ENCODE data around the gene RASAL2.
"Not testable (repeated sequence)": the region's sequence is repeated elsewhere in the genome, so short reads cannot be mapped to it uniquely, and the experiment has no call there.

Gene RASAL2

DNA sequence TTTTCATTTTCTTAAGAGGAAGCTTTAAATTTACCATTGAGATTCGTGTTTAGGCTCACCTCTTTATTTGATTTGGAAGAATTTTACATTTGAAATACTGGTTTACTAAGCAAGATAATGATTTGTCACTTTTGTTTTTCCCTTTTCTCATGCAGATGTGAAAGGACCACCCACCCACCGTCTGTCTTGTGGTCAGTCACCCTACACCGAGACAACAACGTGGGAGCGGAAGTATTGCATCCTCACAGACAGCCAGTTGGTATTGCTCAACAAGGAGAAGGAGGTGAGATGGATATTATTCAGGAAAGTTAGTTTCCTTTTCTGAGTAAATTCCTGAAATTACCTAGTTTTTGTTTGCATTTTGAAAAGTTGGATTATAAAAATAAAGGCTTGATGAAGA is 189.5 kb downstream of the RASAL2 start:
- DNase-seq (ENCODE audit: low read depth) = no peak

DNA sequence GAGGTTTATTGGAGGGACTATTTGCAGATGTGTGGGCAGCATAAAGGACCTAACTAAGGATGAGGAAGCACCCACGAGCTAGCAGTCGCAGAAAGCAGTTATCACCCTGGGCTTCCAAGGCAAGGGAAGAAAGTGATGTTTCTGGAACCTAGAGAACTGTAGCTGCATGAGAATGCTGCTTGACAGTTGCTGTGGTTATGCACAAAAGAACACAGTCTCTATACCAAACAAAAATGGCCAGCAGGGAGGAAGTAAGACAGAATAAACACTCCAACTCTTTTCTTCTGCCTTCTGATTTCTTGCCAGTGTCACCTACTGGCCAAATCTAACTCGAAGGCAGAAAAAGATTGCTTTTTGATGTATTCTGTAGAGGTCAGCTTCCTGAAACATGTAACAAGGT is 190.2 kb downstream of the RASAL2 start:
- no peak for DNase-seq (ENCODE audit: low read depth)

- DNase-seq (ENCODE audit: low read depth) = no peak
These were observed 197.3 kb downstream of the RASAL2 start for GRCh38 chr1:178291166-178291565.

DNA sequence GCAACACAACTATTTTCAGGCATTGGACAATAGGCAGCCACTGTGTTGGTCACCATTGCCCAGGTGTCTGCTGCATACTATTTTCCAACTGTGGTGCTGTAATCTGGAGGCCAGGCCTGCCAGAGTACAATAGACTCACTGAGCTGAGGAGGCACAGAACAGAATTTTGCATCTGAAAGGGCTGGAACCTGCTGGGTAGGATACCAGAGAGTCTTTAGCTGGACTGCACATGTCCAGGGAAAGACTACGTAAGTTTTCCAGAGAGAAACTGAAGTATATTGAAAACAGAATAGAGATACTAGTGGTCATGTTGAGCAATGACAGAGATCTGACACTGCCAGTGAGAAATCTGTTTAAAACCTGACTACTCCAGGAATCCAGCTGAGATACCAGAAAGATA is 200.8 kb downstream of the RASAL2 start:
- DNase-seq (ENCODE audit: low read depth) = no peak

DNA sequence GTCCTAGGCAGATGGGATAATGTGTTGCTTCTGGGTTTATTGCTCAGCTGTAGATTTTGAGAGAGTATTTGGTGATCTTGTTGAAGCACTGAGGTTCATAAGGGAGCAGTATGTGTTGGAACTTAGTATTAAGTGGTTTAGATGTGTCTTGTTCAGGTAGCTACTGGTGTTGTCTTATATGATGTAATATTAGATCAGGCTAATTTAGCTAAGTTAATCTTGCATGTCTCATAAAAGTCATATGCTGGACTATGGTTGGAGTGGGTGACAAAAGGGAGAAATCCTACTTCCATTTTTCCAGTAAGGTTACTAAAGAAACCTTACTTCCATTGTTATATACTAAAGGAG is 206.4 kb downstream of the RASAL2 start:
- no peak for DNase-seq (ENCODE audit: low read depth)

DNA sequence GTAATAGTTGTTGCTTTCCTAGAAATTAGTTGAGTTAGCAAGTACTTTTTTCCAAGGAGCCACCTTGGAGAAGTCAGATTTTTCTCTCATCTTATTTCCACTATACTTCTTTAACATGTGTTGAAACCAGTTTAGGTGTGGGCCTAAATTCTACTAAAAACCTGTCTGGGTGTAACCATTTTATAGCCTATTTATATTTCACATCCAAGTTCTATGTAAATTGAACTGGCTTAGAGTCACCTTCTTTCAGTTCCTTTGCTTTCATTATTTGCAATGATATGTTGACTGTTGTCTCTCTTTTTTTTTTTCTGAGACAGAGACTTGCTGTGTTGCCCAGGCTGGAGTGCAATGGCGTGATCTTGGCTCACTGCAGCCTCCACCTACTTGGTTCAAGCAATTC is 207.2 kb downstream of the RASAL2 start:
- no peak for DNase-seq (ENCODE audit: low read depth)

DNA sequence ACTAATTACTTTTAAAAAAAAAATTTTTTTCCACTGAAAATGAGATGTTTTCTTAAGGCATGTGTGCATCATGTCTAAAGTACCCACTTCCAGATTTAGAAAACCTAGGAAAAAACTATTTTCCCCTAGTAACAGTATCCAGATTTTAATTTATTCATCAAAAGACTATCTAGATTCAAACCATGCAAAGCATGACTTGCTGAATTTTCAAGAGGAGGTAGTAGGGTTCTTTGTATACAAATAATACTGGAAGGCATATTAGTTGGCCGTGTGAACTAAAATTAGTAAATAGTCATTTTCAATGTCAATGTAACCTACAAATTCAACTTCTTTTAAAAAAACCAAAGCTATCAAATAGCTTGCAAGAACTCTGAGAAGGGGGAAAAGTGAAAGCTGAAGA is 213.4 kb downstream of the RASAL2 start:
- DNase-seq (ENCODE audit: low read depth) = no peak

GRCh38 chr1:178308438-178308837 is 214.5 kb downstream of the RASAL2 start:
- DNase-seq (ENCODE audit: low read depth) = no peak

GRCh38 chr1:178310685-178311105 is 216.8 kb downstream of the RASAL2 start:
- peak; percentile 62 for DNase-seq (ENCODE audit: low read depth)

- DNase-seq (ENCODE audit: low read depth) = no peak
These were observed 217.3 kb downstream of the RASAL2 start for GRCh38 chr1:178311164-178311563.

DNA sequence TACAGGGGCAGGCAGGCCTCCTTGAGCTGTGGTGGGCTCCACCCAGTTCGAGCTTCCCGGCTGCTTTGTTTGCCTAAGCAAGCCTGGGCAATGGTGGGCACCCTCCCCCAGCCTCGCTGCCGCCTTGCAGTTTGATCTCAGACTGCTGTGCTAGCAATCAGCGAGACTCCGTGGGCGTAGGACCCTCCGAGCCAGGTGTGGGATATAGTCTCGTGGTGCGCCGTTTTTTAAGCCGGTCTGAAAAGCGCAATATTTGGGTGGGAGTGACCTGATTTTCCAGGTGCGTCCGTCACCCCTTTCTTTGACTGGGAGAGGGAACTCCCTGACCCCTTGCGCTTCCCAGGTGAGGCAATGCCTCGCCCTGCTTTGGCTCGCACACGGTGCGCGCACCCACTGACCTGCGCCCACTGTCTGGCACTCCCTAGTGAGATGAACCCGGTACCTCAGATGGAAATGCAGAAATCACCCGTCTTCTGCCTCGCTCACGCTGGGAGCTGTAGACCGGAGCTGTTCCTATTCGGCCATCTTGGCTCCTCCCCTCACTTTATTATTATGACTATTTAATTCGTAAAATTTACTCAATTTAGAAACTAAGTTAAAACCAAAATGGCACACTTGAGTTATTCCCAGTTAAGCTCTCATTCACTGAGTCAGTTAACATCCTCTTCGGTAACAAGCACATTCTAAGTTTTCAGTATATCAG is 226.5 kb downstream of the RASAL2 start:
- not testable (repeated sequence) for DNase-seq (ENCODE audit: low read depth)

GRCh38 chr1:178323067-178323466 is 229.2 kb downstream of the RASAL2 start:
- no peak for DNase-seq (ENCODE audit: low read depth)

DNA sequence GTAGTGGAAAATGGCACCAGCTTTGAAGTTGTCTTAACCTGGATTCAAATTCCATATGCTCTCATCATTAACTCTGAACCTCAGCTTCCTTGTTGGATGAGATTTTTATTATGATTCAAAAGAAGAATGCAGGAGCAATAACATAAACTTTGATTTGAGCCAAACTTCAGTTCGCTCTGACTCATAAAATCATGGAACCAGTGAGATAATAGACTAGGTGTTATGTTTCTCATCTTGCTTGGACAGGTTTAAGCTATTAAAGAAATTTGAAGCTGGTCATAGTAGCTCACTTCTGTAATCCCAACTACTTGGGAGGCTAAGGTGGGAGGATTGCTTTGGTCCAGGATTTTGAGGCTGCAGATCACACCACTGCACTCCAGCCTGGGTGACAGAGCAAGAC is 230.1 kb downstream of the RASAL2 start:
- no peak for DNase-seq (ENCODE audit: low read depth)

GRCh38 chr1:178328728-178329127 is 234.8 kb downstream of the RASAL2 start:
- DNase-seq (ENCODE audit: low read depth) = no peak

DNA sequence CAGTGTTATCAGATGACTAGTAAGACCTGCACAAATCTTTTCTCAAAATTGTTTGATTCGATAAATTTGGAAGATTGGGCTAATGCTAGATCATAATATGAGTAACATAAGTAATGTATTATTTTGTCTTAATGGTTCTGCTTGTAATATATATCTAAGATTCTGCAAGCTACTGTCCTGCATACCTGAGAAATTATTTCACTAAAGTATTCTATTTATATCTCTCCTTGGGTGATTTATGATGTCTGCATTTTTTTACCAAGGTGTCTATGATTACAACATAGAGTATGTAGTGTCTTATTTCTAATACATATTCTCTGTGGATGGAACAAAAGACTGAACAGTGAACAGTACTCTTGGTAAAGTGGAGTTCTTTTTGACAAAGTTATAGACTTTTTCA is 236.2 kb downstream of the RASAL2 start:
- no peak for DNase-seq (ENCODE audit: low read depth)

- DNase-seq (ENCODE audit: low read depth) = no peak
These were observed 237.1 kb downstream of the RASAL2 start for GRCh38 chr1:178330848-178331497.

- no peak for DNase-seq (ENCODE audit: low read depth)
These were observed 241.5 kb downstream of the RASAL2 start for GRCh38 chr1:178335426-178335825.

DNA sequence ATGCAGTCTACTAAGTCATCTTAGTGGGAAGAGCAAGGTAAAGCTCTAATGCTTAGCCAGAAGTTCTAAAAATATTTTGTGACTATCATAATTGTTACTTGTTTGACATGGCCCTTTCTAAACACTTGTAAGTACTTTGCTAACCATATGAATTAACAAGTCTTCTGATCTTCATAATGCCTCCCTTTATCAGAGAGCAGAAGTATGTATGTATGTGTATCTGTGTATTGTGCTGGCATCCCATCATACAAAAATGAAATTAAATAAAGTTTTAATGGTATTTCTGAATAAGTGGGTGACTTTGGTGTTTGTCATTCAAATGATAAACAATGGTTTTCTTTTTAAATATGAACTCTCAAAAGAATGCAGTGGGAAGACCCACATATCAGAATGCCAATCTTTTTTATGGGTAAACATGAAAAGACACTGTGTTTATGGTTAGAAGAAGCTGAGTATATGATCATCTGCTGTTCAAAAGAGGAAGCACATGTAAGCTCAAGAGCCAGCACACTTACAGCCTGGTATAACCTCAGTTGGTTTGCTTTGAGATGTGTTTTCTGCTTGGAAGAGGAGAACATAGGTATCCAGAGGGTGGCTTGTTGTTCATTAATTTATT is 243.3 kb downstream of the RASAL2 start:
- DNase-seq (ENCODE audit: low read depth) = no peak

DNA sequence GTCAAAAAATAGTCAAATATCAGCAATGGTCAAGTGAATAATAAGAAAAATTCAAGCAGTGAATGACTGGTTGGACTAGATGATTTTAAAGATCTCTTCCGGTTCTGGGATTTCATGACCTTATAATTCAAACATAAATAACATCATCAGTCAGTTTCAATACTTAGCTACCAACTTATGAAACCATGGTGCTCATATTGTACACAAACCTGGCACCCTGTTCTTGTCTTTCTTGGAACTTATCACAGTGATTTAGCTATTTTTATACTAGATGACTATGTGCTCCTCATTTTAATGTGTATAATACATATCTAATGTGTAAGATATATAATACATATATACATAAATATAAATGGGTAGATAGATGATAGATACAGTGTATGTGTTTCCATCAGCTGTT is 245.9 kb downstream of the RASAL2 start:
- no peak for DNase-seq (ENCODE audit: low read depth)

DNA sequence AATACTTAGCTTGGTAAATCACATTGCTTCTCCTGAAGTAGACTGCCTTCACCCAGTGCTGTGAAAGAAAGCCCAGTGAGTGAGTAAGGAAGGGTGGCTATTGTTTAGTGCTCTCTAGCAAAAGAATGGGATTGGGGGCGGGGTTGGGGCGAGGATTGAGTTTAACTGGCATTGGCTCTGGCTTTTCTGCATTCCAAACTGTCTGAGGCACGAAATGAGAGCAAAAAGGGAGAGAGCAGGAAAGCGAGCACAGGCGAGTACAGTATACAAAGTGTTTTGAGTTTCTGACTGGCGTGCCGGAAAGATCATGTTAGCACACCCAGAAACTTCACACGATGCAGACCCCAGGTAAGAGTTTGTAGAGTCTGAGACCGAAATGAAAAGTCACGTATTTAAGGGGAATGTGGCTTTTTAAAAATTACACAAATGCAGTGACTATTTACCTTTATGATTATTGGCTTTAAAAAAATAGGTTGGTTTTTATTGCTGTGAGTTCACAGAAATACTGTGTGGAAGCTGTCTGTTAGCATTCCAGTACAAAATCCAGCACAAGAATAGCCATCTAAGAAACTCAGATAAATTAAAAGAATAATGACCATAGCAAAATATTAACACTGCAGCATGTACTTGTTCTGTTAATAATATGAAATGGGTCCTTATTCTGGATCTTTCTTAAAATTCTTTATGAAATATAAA is 247.5 kb downstream of the RASAL2 start:
- peak; percentile 80 for DNase-seq (ENCODE audit: low read depth)

DNA sequence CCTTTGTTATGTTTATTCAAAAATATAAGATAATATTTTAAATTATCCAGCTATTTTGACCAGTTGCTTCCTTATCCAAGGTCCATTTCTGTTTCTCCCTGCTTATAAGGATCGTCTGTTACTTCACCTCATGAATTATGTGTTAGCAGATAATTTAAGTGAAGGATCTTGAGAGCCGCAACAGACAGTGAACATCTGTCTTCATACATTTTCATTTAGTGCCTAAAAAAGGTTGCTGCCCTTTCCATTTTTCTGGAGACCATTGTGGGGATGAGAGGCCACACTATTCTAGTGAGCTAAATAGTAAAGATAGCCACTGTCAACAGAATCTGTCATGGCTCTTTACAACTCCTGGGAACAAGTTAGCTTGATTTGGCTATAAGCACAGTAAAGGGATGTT is 248.8 kb downstream of the RASAL2 start:
- no peak for DNase-seq (ENCODE audit: low read depth)

DNA sequence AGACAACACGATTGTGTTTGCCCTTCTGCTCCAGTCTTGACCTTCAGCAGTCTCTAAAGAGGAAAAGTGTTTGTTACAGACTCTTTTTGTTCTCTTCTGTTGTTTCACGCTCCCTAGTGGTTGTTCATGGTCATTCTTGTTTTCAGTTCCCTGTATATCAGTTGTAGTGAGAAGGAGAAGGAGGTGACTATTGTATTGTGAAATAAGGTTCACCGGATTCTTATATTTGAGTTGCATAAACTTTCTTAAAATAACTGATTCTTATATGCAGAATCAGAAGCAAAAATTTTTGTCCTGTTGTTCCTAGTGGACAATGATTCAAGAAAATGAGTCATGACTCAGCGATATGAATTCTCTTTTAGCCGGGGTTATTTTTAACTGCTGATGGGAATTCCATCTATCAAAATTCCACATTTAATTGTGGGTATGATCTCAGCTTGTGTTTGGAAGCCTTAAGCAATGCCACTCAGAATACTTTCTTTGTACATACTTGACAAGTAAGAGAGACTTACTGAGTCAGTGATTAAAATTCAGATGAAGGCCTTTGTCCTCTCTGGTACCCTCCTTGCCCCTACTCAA is 250.7 kb downstream of the RASAL2 start:
- peak; percentile 96 for DNase-seq (ENCODE audit: low read depth)

DNA sequence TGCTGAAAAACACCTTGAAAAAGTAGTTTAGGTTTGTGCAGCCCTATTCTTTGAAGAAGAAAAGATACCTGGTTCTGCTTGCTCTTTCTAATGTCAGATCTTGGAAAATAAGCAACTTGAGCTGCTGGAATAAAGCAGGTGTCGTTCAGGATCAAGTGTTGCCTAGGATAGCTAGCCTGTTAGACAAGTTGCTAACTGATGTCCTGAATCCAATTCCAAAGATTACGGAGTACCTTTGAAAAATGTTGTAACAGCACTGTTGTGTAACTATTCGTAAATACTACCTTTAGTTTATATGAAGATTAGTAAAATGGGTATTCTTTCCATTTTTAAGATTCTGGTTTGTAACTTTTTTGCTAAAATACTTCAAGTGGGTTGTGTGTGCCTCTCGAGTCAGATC is 251.3 kb downstream of the RASAL2 start:
- DNase-seq (ENCODE audit: low read depth) = no peak
